GM12875 (cell line): ENCODE results near the gene NECTIN1.

Experiments used
- H3K4me3 ChIP-seq: one replicate; pipeline ENCODE4 v1.5.1; 2011; ENCODE audit warnings: low read depth, low read length, control low read depth
- CTCF ChIP-seq: IDR thresholded peaks from 2 replicates; pipeline ENCODE4 v1.5.1; 2011; ENCODE audit warnings: low read depth, mild to moderate bottlenecking, control low read depth, inconsistent platforms, low read length, moderate library complexity, borderline replicate concordance; ENCODE audit not compliant: insufficient read depth

The NECTIN1 gene

DNA sequence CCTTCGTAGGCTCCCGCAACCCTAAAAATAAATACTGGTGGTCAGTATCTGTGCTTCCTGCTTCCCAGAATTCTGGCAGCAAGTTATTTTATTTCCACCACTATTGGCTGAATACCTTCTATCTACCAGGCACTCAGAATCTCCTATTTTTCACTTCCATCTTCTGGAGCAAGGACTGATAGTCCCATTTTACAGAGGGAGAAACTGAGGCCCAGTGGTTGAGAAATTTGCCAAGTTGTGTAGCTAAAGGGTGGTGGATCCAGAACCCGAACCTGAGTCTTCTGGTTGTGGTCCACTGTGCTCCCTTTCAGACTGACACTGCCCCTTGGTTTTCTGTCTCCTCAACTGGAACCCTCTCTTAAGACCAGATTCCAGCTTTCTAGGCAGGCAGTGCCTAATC, 31.6 kb downstream of the NECTIN1 start:
- TF ChIP-seq CTCF: no peak
- H3K4me3 ChIP-seq: no peak overlapping the region

DNA sequence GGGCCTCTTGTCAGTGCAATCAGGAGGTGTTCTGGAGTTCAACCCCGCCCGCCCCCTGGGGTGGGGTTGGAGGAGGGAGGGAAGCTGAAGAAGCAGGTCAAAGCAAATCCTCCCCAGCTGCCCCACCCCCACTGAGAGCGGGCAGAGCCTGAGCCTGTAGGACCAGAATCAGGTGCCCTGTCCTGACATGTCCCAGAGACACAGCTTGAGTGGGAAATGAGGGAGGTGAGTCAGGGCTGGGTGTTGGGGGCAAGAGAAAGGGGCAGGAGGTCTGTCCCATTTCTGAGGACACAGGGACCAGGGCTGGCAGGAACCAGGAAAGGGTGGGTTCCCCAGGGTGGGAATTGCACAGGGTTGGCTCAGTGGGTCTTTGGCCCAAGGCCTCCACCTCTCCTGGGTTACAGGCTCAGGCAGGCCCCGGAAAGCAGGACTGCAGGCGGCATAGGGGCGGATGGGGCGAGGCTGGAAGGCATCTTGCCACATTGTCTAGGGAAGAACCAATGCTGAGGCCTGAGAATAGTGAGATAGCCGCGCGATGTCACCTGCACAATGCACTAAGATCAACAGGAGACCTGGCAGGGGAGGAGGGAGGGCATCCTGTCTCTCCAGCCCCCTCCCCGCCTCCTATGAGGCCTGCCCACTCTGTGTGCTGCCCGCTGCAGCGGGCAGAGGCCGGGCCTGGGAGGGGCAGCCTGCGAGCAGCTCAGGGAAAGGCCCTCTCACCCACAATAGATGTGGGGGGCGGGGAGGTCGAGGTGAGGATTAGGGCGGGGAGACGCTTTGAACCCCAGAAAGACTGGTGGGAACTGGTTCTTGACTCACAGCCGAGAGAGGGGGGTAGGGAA, 32.4 kb downstream of the NECTIN1 start:
- no peak overlapping the region for H3K4me3 ChIP-seq

GRCh38 chr11:119694334-119694733, 34.7 kb downstream of the NECTIN1 start:
- H3K4me3 ChIP-seq: no peak overlapping the region
- no peak for TF ChIP-seq CTCF

More for the DNA sequence above, 32.4 kb downstream of the NECTIN1 start:
- TF ChIP-seq CTCF: no peak

DNA sequence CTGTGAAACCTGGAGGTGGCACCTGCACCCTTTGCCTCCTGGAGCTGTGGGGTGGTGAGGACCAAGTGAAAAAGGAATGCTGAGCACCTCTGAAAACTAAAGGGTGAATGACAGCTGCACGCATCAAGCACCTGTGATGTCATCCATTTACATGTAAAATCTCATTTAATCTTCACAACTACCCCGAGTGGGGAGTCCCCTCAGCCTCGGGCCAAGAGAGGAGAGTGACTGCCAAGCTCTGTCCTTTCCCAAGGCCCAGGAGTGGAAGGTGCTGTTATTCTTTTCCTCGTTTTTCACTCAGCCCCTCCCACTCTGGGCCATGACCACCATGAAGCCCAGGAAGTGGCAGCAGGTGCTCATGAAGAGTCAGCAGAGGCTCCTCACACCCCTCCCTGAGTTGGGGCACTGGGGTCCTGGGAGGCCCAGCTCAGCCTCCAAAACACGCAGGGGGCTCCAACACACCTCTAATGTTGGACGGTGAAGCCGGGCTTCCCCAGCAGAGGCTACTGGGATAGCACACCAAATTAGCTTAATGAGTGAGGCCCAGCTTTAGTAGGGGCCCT, 35.7 kb downstream of the NECTIN1 start:
- TF ChIP-seq CTCF: no peak
- H3K4me3 ChIP-seq: no peak overlapping the region

DNA sequence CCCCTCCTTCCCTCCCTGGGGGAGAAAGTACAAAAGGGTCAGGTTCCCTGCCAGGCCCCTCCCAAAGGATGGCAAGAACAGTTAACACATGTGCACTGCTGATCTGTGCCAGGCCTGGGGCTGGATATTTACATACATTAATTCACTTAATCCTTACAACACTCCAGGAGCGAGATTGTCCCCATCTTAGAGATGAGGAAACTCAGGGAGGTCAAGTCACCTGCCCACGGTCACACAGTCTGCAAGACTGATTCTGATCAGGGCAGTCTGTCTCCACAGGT, 36.5 kb downstream of the NECTIN1 start:
- no peak for TF ChIP-seq CTCF
- no peak overlapping the region for H3K4me3 ChIP-seq

- H3K4me3 ChIP-seq: no peak overlapping the region
- TF ChIP-seq CTCF: no peak
These were observed 37.1 kb downstream of the NECTIN1 start for GRCh38 chr11:119691701-119692539.
